ENCODE results near the gene JAKMIP1. TPM values are rescaled to one million over a fixed set of nuclear protein-coding genes. Genes with fewer than 3 reads are reported as not detected.

Gene JAKMIP1
- total RNA-seq, 1 experiment from 2014 or later, result not detected

GRCh38 chr4:6191448-6192130 is 8.8 kb downstream of the JAKMIP1 start:
- no peaks in the 10 kb centered on the region for H3K9me3 ChIP-seq (ENCODE audit: insufficient read depth, low read depth)
- no peaks in the 10 kb centered on the region for H3K79me2 ChIP-seq (ENCODE audit: low read depth)
- POLR2A ChIA-PET (ENCODE audit: unreplicated experiment), result no interaction called here
- no peak overlapping the region for H3K27ac ChIP-seq
- BruUV-seq (replicated peaks), result no TSS peak
- intact Hi-C loops (cut with micrococcal nuclease; ENCODE audit: unreplicated experiment), result no loop called here
- H4K20me1 ChIP-seq (ENCODE audit: insufficient read depth), result no peaks in the 10 kb centered on the region
- CTCF ChIA-PET, result interaction anchor here (0.7 kb wide), 1 partner anchor 193 kb away, joined by 3 read pairs; no protein-coding TSS in a partner anchor
- no peak overlapping the region for H2AFZ ChIP-seq
- DNase-seq, result no peak
- no peaks in the 10 kb centered on the region for H3K9me2 ChIP-seq (ENCODE audit: insufficient read depth)
- no peak overlapping the region for H3K4me2 ChIP-seq
- peaks cover 60% of the 10 kb centered on the region for H3K27me3 ChIP-seq (ENCODE audit: insufficient read depth, low read depth)
- H3K4me3 ChIP-seq, result no peak overlapping the region
- TF ChIP-seq EZH2 (IDR thresholded peaks at IDR 0.05; ENCODE audit: low read depth), result no peak
- TF ChIP-seq, protein P1, sequence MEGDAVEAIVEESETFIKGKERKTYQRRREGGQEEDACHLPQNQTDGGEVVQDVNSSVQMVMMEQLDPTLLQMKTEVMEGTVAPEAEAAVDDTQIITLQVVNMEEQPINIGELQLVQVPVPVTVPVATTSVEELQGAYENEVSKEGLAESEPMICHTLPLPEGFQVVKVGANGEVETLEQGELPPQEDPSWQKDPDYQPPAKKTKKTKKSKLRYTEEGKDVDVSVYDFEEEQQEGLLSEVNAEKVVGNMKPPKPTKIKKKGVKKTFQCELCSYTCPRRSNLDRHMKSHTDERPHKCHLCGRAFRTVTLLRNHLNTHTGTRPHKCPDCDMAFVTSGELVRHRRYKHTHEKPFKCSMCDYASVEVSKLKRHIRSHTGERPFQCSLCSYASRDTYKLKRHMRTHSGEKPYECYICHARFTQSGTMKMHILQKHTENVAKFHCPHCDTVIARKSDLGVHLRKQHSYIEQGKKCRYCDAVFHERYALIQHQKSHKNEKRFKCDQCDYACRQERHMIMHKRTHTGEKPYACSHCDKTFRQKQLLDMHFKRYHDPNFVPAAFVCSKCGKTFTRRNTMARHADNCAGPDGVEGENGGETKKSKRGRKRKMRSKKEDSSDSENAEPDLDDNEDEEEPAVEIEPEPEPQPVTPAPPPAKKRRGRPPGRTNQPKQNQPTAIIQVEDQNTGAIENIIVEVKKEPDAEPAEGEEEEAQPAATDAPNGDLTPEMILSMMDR (conservative IDR thresholded peaks at IDR 0.05), result no peak
- H3F3A ChIP-seq (ENCODE audit: insufficient read depth, low read depth), result no peaks in the 10 kb centered on the region
- H3K36me3 ChIP-seq (ENCODE audit: low read depth), result no peaks in the 10 kb centered on the region
- H3K4me1 ChIP-seq (replicated peaks; ENCODE audit: insufficient read depth), result no peaks in the 10 kb centered on the region

DNA sequence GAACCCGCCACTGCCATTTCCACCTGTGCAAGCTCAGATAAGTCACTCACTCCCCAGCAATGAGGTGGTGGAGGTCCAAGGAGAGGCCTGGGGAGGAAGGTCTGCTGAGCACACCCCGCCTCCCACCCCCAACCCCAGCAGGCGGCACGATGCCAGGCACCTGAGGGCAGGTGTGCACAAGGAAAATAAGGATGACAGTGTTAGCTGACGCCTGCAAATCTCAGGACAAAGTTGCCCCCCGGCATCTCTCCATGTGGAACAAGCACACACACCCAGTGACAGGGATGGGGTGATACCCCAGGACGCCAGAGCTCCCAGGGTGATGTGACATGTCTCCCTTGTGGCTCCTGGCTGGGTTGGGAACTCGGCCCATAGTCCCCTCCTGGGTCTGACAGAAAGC is 9.9 kb downstream of the JAKMIP1 start:
- Histone ChIP-seq H3F3A (ENCODE audit: insufficient read depth, low read depth) (no peaks in the 10 kb centered on the region), H3K9me2 (ENCODE audit: insufficient read depth) (no peaks in the 10 kb centered on the region), H3K27me3 (ENCODE audit: insufficient read depth, low read depth) (peaks cover 57% of the 10 kb centered on the region), H3K4me3 (no peak overlapping the region), H3K4me1 (replicated peaks; ENCODE audit: insufficient read depth) (no peaks in the 10 kb centered on the region), H4K20me1 (ENCODE audit: insufficient read depth) (no peaks in the 10 kb centered on the region), H3K4me2 (no peak overlapping the region), H3K27ac (no peak overlapping the region), H2AFZ (no peak overlapping the region), H3K9me3 (ENCODE audit: insufficient read depth, low read depth) (no peaks in the 10 kb centered on the region), H3K36me3 (ENCODE audit: low read depth) (no peaks in the 10 kb centered on the region), H3K79me2 (ENCODE audit: low read depth) (no peaks in the 10 kb centered on the region)
- CTCF ChIA-PET, result interaction anchor here (0.7 kb wide), 1 partner anchor 192 kb away, joined by 3 read pairs; no protein-coding TSS in a partner anchor
- DNase-seq, result no peak
- intact Hi-C loops (cut with micrococcal nuclease; ENCODE audit: unreplicated experiment), result no loop called here
- BruUV-seq (replicated peaks), result no TSS peak
- TF ChIP-seq EZH2 (IDR thresholded peaks at IDR 0.05; ENCODE audit: low read depth), result no peak
- TF ChIP-seq, protein P1 (conservative IDR thresholded peaks at IDR 0.05), result no peak
- POLR2A ChIA-PET (ENCODE audit: unreplicated experiment), result no interaction called here

DNA sequence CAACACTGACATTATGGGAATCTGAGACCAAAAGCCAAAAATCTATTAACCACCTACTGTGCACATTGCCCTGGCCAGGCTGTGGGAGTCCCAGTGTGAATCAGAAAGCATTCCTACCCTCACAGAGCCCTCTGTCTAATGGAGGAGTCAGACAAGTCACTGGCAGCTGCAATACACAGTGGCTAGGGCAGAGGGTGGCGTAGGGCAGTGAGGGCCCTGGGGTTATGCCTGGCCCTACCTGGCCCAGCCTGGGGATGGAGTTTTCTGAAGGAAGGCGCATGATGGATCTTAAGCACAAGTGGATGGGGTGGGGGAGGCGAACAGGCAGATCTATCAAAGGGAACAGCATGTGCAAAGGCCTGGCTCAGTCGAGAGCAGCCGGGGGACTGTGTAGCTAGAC is 10.8 kb downstream of the JAKMIP1 start:
- DNase-seq, result no peak
- intact Hi-C loops (cut with micrococcal nuclease; ENCODE audit: unreplicated experiment), result no loop called here

More for the DNA sequence above, 10.8 kb downstream of the JAKMIP1 start:
- no peak overlapping the region for H3K4me2 ChIP-seq
- no peak for TF ChIP-seq EZH2 (IDR thresholded peaks at IDR 0.05; ENCODE audit: low read depth)
- TF ChIP-seq, protein P1 (conservative IDR thresholded peaks at IDR 0.05), result no peak
- no peak overlapping the region for H3K4me3 ChIP-seq
- POLR2A ChIA-PET (ENCODE audit: unreplicated experiment), result no interaction called here
- H3K9me3 ChIP-seq (ENCODE audit: insufficient read depth, low read depth), result no peaks in the 10 kb centered on the region
- no peak overlapping the region for H3K27ac ChIP-seq
- peaks cover 56% of the 10 kb centered on the region for H3K27me3 ChIP-seq (ENCODE audit: insufficient read depth, low read depth)
- BruUV-seq (replicated peaks), result no TSS peak
- H3K9me2 ChIP-seq (ENCODE audit: insufficient read depth), result no peaks in the 10 kb centered on the region
- H2AFZ ChIP-seq, result no peak overlapping the region
- no peaks in the 10 kb centered on the region for H3F3A ChIP-seq (ENCODE audit: insufficient read depth, low read depth)
- no peaks in the 10 kb centered on the region for H4K20me1 ChIP-seq (ENCODE audit: insufficient read depth)
- CTCF ChIA-PET, result no interaction called here
- no peaks in the 10 kb centered on the region for H3K36me3 ChIP-seq (ENCODE audit: low read depth)
- H3K4me1 ChIP-seq (replicated peaks; ENCODE audit: insufficient read depth), result no peaks in the 10 kb centered on the region
- no peaks in the 10 kb centered on the region for H3K79me2 ChIP-seq (ENCODE audit: low read depth)

Data from PC-9 (cell line).